PC-3 (cell line): Measurements from ENCODE around the gene LRP1B. TPM values are rescaled to one million over a fixed set of nuclear protein-coding genes. Genes with fewer than 3 reads are reported as not detected.

Experiments
- ATAC-seq: fragments of 200-7000 bp; cut with Tn5 transposase; 2 replicates; pipeline ENCODE4 v1.9.1; 2020; ENCODE audit warnings: mild to moderate bottlenecking, moderate library complexity
- BruUV-seq: library from RNA; stranded (reverse); fragments of 400-500 nt; replicated peaks from 2 replicates; lab custom pipeline; 2021; lab: Mats Ljungman, UMichigan
- CTCF ChIA-PET: fragments of 300-600 bp; sonication (Branson Sonifier 250); formaldehyde crosslinking; loops from one replicate; lab custom pipeline; 2022; ENCODE audit warnings: antibody characterized with exemption; lab: Charles Lee
- POLR2A ChIA-PET: fragments of 300-600 bp; sonication (Branson Sonifier 250); formaldehyde crosslinking; loops from one replicate; lab custom pipeline; 2022; ENCODE audit warnings: antibody characterized with exemption; ENCODE audit not compliant: unreplicated experiment; lab: Charles Lee
- DNase-seq: peaks from one replicate; pipeline ENCODE4 v3.0.0-alpha.2; 2015
- H2AFZ ChIP-seq: fragments of 300-600 bp; sonication (generic); 2 replicates; pipeline ENCODE4 v1.6.0; 2016; ENCODE audit warnings: antibody characterized with exemption, low read length
- H3F3A ChIP-seq: fragments of 300-600 bp; sonication (generic); one replicate; pipeline ENCODE4 v1.6.0; 2017; ENCODE audit warnings: antibody characterized with exemption, low read length, control low read depth, mild to moderate bottlenecking; ENCODE audit not compliant: unreplicated experiment
- H3K27ac ChIP-seq: fragments of 300-600 bp; sonication (generic); 2 replicates; pipeline ENCODE4 v1.5.1; 2016; ENCODE audit warnings: mild to moderate bottlenecking, low read length
- H3K27me3 ChIP-seq: fragments of 300-600 bp; sonication (generic); 2 replicates; pipeline ENCODE4 v1.6.1; 2016; ENCODE audit warnings: low read length, mixed read lengths
- H3K36me3 ChIP-seq: fragments of 300-600 bp; sonication (generic); 2 replicates; pipeline ENCODE4 v1.6.1; 2016; ENCODE audit warnings: low read depth, mixed run types, low read length, mixed read lengths
- H3K4me1 ChIP-seq: fragments of 300-600 bp; sonication (generic); 2 replicates; pipeline ENCODE4 v1.5.1; 2016; ENCODE audit warnings: low read length; ENCODE audit not compliant: insufficient read depth
- H3K4me2 ChIP-seq: fragments of 300-600 bp; sonication (generic); 2 replicates; pipeline ENCODE4 v1.6.0; 2016; ENCODE audit warnings: low read length
- H3K4me3 ChIP-seq: fragments of 300-600 bp; sonication (generic); 2 replicates; pipeline ENCODE4 v1.5.1; 2016; ENCODE audit warnings: mild to moderate bottlenecking, low read length, mixed read lengths
- H3K79me2 ChIP-seq: fragments of 300-600 bp; sonication (generic); 2 replicates; pipeline ENCODE4 v1.6.1; 2017; ENCODE audit warnings: low read length, mixed read lengths
- H3K9ac ChIP-seq: fragments of 300-600 bp; sonication (generic); 2 replicates; pipeline ENCODE4 v1.6.0; 2016; ENCODE audit warnings: mild to moderate bottlenecking, low read length
- H3K9me2 ChIP-seq: fragments of 300-600 bp; sonication (generic); replicated peaks from 2 replicates; pipeline ENCODE4 v1.6.1; 2016; ENCODE audit warnings: mixed run types, low read length, mixed read lengths
- H3K9me3 ChIP-seq: fragments of 300-600 bp; sonication (generic); 2 replicates; pipeline ENCODE4 v1.6.1; 2016; ENCODE audit warnings: low read length, mixed read lengths
- H4K20me1 ChIP-seq: fragments of 300-600 bp; sonication (generic); 2 replicates; pipeline ENCODE4 v1.6.1; 2016; ENCODE audit warnings: low read length, mixed read lengths
- CTCF ChIP-seq: fragments of 300-600 bp; sonication (generic); conservative IDR thresholded peaks from 2 replicates; pipeline ENCODE4 v1.5.1; 2017; ENCODE audit warnings: antibody characterized with exemption, low read depth, mild to moderate bottlenecking, low read length
- EZH2 ChIP-seq: fragments of 300-600 bp; sonication (generic); IDR thresholded peaks from one replicate; pipeline ENCODE4 v1.6.1; 2017; ENCODE audit warnings: antibody characterized with exemption, mild to moderate bottlenecking, low read length; ENCODE audit not compliant: unreplicated experiment
- EZH2phosphoT487 ChIP-seq: fragments of 300-600 bp; sonication (generic); IDR thresholded peaks from 2 replicates; pipeline ENCODE4 v1.6.1; 2018; ENCODE audit warnings: mild to moderate bottlenecking, antibody characterized with exemption, low read length, borderline replicate concordance
- intact Hi-C: fragments of 100-400 bp; cut with micrococcal nuclease; formaldehyde crosslinking; loops from 2 replicates; pipeline ENCODE4 v1.9.0; 2023
- total RNA-seq: library from RNA; depleted of rRNA; stranded (reverse); fragments of >200 nt; gene quantifications from 2 replicates; pipeline ENCODE4 v1.2.3, GENCODE V29; 2014

The LRP1B gene
- total RNA-seq, 1 experiment from 2014 or later, result 0.04 TPM

GRCh38 chr2:141947396-141948114, 183.3 kb downstream of the LRP1B start:
- Histone ChIP-seq H3K36me3 (no peaks in the 10 kb centered on the region), H3K27me3 (no peaks in the 10 kb centered on the region), H3K27ac (no peak overlapping the region), H3K4me2 (no peak overlapping the region), H3K4me3 (no peak overlapping the region), H3K9me3 (no peaks in the 10 kb centered on the region), H3F3A (no peaks in the 10 kb centered on the region), H3K9ac (no peak overlapping the region), H3K4me1 (no peaks in the 10 kb centered on the region), H4K20me1 (no peaks in the 10 kb centered on the region), H3K79me2 (no peaks in the 10 kb centered on the region), H2AFZ (no peak overlapping the region), H3K9me2 (no peaks in the 10 kb centered on the region)
- POLR2A ChIA-PET, result no interaction called here
- CTCF ChIA-PET, result no interaction called here
- intact Hi-C loops, result no loop called here
- BruUV-seq, result no TSS peak
- no peak for TF ChIP-seq CTCF
- TF ChIP-seq EZH2phosphoT487, result no peak
- no peak for TF ChIP-seq EZH2
- DNase-seq (no peak), ATAC-seq (no peak)

GRCh38 chr2:141946016-141946415, 184.8 kb downstream of the LRP1B start:
- Histone ChIP-seq H2AFZ (no peak overlapping the region), H3K27me3 (no peaks in the 10 kb centered on the region), H3K27ac (no peak overlapping the region), H3K4me3 (no peak overlapping the region), H3K9me3 (no peaks in the 10 kb centered on the region), H3K9ac (no peak overlapping the region), H3F3A (no peaks in the 10 kb centered on the region), H3K79me2 (no peaks in the 10 kb centered on the region), H3K4me1 (no peaks in the 10 kb centered on the region), H4K20me1 (no peaks in the 10 kb centered on the region), H3K36me3 (no peaks in the 10 kb centered on the region), H3K9me2 (no peaks in the 10 kb centered on the region), H3K4me2 (no peak overlapping the region)
- TF ChIP-seq CTCF, result no peak
- ChIA-PET POLR2A (no interaction called here), CTCF (no interaction called here)
- no TSS peak for BruUV-seq
- no peak for ATAC-seq
- DNase-seq, result no peak
- intact Hi-C loops, result no loop called here

GRCh38 chr2:141943918-141944317, 186.9 kb downstream of the LRP1B start:
- Histone ChIP-seq H2AFZ (no peak overlapping the region), H3K27ac (no peak overlapping the region), H4K20me1 (no peaks in the 10 kb centered on the region), H3F3A (no peaks in the 10 kb centered on the region), H3K79me2 (no peaks in the 10 kb centered on the region), H3K9me2 (no peaks in the 10 kb centered on the region), H3K36me3 (no peaks in the 10 kb centered on the region), H3K9ac (no peak overlapping the region), H3K4me1 (no peaks in the 10 kb centered on the region), H3K4me2 (no peak overlapping the region), H3K27me3 (no peaks in the 10 kb centered on the region), H3K9me3 (no peaks in the 10 kb centered on the region), H3K4me3 (no peak overlapping the region)
- no peak for ATAC-seq
- CTCF ChIA-PET, result no interaction called here
- intact Hi-C loops, result no loop called here
- DNase-seq, result no peak
- POLR2A ChIA-PET, result no interaction called here
- TF ChIP-seq EZH2, result no peak
- TF ChIP-seq CTCF, result no peak
- no peak for TF ChIP-seq EZH2phosphoT487
- no TSS peak for BruUV-seq
